ENCODE data around the gene FLOT2. TPM values are rescaled to one million over a fixed set of nuclear protein-coding genes. Genes with fewer than 3 reads are reported as not detected.
"Not testable (repeated sequence)": the region's sequence is repeated elsewhere in the genome, so short reads cannot be mapped to it uniquely, and the experiment has no call there.

Gene FLOT2
- total RNA-seq, 1 donor from 2014 or later, result 56.2 TPM

- DNase-seq (ENCODE audit: extremely low spot score in 2 of 2), result no peak
- peaks cover 71% of the 10 kb centered on the region for H3K4me1 ChIP-seq
- TF ChIP-seq POLR2A (IDR thresholded peaks at IDR 0.05) (no peak), POLR2AphosphoS5 (IDR thresholded peaks at IDR 0.05; ENCODE audit: insufficient read depth in 1 of 2, low read depth in 1 of 2) (no peak)
- TF ChIP-seq, protein P1, sequence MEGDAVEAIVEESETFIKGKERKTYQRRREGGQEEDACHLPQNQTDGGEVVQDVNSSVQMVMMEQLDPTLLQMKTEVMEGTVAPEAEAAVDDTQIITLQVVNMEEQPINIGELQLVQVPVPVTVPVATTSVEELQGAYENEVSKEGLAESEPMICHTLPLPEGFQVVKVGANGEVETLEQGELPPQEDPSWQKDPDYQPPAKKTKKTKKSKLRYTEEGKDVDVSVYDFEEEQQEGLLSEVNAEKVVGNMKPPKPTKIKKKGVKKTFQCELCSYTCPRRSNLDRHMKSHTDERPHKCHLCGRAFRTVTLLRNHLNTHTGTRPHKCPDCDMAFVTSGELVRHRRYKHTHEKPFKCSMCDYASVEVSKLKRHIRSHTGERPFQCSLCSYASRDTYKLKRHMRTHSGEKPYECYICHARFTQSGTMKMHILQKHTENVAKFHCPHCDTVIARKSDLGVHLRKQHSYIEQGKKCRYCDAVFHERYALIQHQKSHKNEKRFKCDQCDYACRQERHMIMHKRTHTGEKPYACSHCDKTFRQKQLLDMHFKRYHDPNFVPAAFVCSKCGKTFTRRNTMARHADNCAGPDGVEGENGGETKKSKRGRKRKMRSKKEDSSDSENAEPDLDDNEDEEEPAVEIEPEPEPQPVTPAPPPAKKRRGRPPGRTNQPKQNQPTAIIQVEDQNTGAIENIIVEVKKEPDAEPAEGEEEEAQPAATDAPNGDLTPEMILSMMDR (IDR thresholded peaks at IDR 0.05), result no peak
- H3K4me3 ChIP-seq, result no peak overlapping the region
- no peaks in the 10 kb centered on the region for H3K27me3 ChIP-seq
- H3K36me3 ChIP-seq, result no peaks in the 10 kb centered on the region
- H3K9me3 ChIP-seq, result no peaks in the 10 kb centered on the region
- H3K27ac ChIP-seq, result no peak overlapping the region
- intact Hi-C loops (cut with DNase I), result no loop called here
These were observed 39.7 kb upstream of the FLOT2 start for GRCh38 chr17:28937044-28937729.

DNA sequence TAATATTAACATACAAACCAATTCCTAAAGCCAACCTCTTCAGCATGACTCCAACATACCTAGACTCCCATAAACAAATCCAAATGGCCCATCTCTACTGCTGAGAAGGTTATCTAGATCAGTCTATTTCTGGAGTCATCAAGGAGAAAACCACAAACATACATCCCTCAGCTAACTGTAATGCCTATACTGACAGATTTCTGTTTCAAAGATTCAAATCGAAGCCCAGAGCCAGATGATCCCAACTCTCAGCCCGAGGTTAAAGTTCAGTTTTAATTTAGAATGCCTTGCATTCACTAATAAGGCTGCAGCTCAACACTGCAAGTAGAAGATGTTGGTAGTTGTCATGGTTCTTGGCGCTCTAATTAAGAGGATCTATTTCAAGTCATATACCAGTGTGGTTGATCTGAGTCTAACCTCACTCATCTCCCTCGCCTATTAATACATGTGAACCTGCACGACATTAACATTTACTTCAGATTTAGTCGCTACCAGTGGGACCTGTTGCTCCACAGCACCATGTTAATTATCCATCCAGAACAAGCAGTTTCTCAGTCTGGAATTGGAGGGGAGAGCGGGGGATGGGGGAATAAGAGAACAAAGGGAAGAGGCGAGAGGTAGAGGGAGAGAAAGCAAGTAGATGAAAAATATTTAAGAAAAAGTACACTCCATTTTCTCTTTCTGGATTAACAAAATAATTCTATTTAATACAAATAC lies 38.4 kb upstream of the FLOT2 start:
- Histone ChIP-seq H3K9me3 (no peaks in the 10 kb centered on the region), H3K4me1 (peaks cover 60% of the 10 kb centered on the region), H3K27ac (no peak overlapping the region), H3K27me3 (no peaks in the 10 kb centered on the region), H3K36me3 (no peaks in the 10 kb centered on the region), H3K4me3 (no peak overlapping the region)
- intact Hi-C loops (cut with DNase I), result no loop called here
- TF ChIP-seq POLR2A (IDR thresholded peaks at IDR 0.05) (no peak), POLR2AphosphoS5 (IDR thresholded peaks at IDR 0.05; ENCODE audit: insufficient read depth in 1 of 2, low read depth in 1 of 2) (no peak)
- TF ChIP-seq, protein P1 (IDR thresholded peaks at IDR 0.05), result no peak
- DNase-seq (ENCODE audit: extremely low spot score in 2 of 2), result no peak

DNA sequence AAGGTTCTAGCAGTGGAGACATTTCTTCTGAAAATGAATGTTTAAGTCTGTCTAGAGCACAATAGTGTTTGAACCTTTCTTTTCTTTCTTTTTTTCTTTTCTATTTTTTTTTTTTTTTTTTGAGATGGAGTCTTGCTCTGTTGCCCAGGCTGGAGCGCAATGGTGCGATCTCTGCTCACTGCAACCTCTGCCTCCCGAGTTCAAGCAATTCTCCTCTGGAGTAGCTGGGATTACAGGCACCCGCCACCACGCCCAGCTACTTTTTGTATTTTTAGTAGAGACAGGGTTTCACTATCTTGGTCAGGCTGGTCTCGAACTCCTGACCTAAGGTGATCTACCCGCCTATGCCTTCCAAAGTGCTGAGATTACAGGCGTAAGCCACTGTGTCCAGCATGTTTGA lies 37.0 kb upstream of the FLOT2 start:
- DNase-seq (ENCODE audit: extremely low spot score in 2 of 2); intact Hi-C loops (cut with DNase I): not testable (repeated sequence)
- H3K4me1 ChIP-seq, result peaks cover 54% of the 10 kb centered on the region

DNA sequence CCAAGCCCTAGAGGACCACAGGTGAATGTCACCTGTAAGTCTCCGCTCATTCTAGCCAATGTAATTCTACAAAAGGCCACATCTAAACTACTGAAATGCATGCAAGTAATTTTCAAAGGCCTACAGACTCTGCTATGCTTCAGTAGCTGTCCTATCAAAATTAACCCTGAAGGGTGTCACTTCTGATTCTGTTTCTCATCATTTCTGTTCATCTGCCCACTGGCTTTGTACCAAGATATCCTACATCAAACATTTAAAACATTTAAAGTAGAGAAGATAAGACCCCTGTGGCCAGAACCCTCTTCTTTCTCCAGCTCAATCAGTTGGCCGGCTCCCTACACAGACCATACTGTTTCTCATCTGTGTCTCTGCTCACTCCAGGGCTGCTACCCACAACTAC lies 32.3 kb upstream of the FLOT2 start:
- intact Hi-C loops (cut with DNase I), result no loop called here
- H3K4me1 ChIP-seq, result peaks cover 29% of the 10 kb centered on the region
- no peaks in the 10 kb centered on the region for H3K27me3 ChIP-seq
- no peak overlapping the region for H3K27ac ChIP-seq
- TF ChIP-seq, protein P1 (IDR thresholded peaks at IDR 0.05), result no peak
- no peak for TF ChIP-seq POLR2A (IDR thresholded peaks at IDR 0.05)
- no peak for TF ChIP-seq POLR2AphosphoS5 (IDR thresholded peaks at IDR 0.05; ENCODE audit: insufficient read depth in 1 of 2, low read depth in 1 of 2)
- no peak for DNase-seq (ENCODE audit: extremely low spot score in 2 of 2)
- H3K4me3 ChIP-seq, result no peak overlapping the region
- no peaks in the 10 kb centered on the region for H3K36me3 ChIP-seq
- no peaks in the 10 kb centered on the region for H3K9me3 ChIP-seq

More for the DNA sequence above, 37.0 kb upstream of the FLOT2 start:
- not testable (repeated sequence) for H3K4me3 ChIP-seq, H3K9me3 ChIP-seq, H3K27ac ChIP-seq, H3K27me3 ChIP-seq, H3K36me3 ChIP-seq

GRCh38 chr17:28928061-28928460 lies 30.5 kb upstream of the FLOT2 start:
- TF ChIP-seq, protein P1 (IDR thresholded peaks at IDR 0.05), result no peak
- TF ChIP-seq POLR2AphosphoS5 (IDR thresholded peaks at IDR 0.05; ENCODE audit: insufficient read depth in 1 of 2, low read depth in 1 of 2) (no peak), POLR2A (IDR thresholded peaks at IDR 0.05) (no peak)
- intact Hi-C loops (cut with DNase I), result no loop called here
- Histone ChIP-seq H3K27me3 (no peaks in the 10 kb centered on the region), H3K4me3 (no peak overlapping the region), H3K4me1 (peaks cover 28% of the 10 kb centered on the region), H3K27ac (no peak overlapping the region), H3K9me3 (no peaks in the 10 kb centered on the region), H3K36me3 (peaks cover 0 to 12% of the 10 kb centered on the region in 2 donors)
- DNase-seq (ENCODE audit: extremely low spot score in 2 of 2), result no peak
